NCI-H345 (cell line): Measurements from ENCODE around the gene MYOC.
"Not testable (repeated sequence)": the region's sequence is repeated elsewhere in the genome, so short reads cannot be mapped to it uniquely, and the experiment has no call there.

Experiments used
- DNase-seq: peaks from one replicate; lab custom pipeline; 2025; lab: John Stamatoyannopoulos, UW

The MYOC gene

GRCh38 chr1:171606402-171606941 lies 46.0 kb downstream of the MYOC start:
- DNase-seq, result no peak

GRCh38 chr1:171603042-171603441 lies 49.4 kb downstream of the MYOC start:
- DNase-seq, result not testable (repeated sequence)

DNA sequence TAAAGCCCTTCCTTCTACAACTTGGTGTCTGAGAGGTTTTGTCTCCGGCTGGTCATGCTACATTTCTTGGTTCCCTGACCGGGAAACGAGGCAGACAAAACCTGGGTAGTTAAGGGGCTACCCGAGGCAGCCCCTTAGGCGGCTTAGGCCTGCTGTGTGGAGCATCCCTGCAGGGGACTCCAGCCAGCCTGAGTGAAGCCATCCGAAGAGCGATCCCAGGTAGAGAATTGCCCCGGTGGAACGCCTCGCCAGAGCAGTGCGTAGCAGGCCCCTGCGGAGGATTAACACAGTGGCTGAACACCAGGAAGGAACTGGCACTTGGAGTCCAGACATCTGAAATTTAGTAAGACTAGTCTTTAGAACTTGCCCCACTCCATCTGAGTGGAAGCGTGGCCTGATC lies 51.6 kb downstream of the MYOC start:
- DNase-seq, result no peak

- DNase-seq, result not testable (repeated sequence)
These were observed 52.2 kb downstream of the MYOC start for GRCh38 chr1:171600310-171600709.

DNA sequence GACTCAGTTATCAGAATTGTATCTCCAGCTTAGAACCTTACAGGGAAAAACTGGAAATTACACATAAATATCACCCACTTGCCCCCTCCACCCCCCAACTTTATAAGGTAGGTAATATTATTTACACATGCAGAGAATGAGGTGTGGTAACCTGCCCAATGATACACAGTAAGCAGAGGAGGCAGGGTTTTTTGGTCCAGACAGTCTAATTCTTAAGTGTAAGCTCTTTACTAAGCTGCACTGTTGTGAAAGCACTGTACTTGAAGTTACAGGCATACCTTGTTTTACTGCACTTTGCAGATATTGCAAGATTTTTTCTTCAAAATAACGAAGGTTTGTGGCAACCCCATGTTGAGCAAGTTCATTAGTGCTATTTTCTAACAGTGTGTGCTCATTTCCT lies 55.3 kb downstream of the MYOC start:
- DNase-seq, result no peak

- no peak for DNase-seq
These were observed 55.8 kb downstream of the MYOC start for GRCh38 chr1:171596705-171597104.

GRCh38 chr1:171596119-171596518 lies 56.4 kb downstream of the MYOC start:
- no peak for DNase-seq

DNA sequence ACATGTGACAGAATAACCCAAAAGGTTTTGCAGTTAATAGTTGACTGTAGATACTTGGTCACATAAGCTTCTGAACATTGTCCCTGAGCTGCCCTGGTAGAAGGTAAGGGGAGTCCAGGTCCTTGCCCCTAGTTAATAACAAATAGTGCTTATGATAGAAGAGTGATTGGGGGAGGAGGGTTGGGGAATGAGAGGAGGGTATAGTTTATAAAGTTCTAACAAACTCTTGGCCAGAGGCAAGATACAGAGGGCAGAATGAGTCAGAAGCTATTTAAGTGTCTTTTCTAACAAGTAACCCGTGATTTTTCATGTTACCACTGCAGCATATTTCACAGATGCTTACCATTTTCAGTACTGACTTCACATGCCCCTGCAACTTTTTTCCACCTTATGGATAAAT lies 57.2 kb downstream of the MYOC start:
- no peak for DNase-seq

DNA sequence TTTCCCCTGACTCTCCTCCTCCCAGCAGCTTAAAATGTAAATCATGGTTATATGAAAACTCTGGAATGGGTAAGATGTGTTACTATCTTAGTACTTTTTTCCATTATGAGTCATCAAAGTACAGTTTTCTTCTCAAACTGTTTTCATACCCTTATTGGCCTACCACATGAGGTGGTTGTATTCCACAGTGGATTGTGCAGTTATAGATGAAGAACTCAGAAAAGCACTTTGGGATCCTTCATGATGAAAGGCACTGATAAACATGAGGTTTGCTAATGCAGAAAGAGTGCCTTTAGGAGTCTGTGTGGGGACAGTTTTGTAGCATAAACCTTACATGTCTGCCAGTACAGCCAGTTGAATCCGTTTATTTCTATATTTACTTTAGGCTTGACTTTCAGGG lies 62.5 kb downstream of the MYOC start:
- DNase-seq, result no peak

- no peak for DNase-seq
These were observed 64.3 kb downstream of the MYOC start for GRCh38 chr1:171588230-171588629.

- DNase-seq, result no peak
These were observed 66.8 kb downstream of the MYOC start for GRCh38 chr1:171585715-171586114.
